ENCODE data around the gene VTI1B. TPM values are rescaled to one million over a fixed set of nuclear protein-coding genes. Genes with fewer than 3 reads are reported as not detected.
A peak's percentile ranks its signal among the peaks of the same experiment; 100 is the strongest.

VTI1B gene
- total RNA-seq, 1 donor from 2014 or later: 43.2 TPM

DNA sequence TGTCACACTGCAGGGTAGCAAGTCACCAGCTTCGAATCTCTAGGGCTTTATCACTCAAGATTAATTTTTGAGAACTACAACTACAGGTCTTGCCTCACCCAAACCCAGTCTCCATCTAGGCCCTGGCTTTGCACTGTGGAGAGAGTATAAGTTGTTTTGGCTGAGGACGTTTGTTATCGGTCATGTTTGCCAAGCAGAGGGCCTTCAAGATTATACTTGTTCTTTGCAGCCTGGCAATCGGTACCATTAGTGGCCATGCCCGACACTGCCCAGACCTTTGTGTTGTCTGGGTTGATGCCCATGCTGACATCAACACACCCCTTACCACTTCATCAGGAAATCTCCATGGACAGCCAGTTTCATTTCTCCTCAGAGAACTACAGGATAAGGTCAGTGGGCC, 29.0 kb downstream of the VTI1B start:
- Histone ChIP-seq H3K36me3 (peaks cover 28 to 34% of the 10 kb centered on the region in 2 donors), H3K27ac (peak overlapping the region in 1 of 2 donors; percentile 12), H3K4me3 (no peak overlapping the region), H3K27me3 (no peaks in the 10 kb centered on the region), H3K4me1 (no peaks in the 10 kb centered on the region), H3K9me3 (no peaks in the 10 kb centered on the region)
- intact Hi-C loops (cut with DNase I): no loop called here
- TF ChIP-seq, protein P1, sequence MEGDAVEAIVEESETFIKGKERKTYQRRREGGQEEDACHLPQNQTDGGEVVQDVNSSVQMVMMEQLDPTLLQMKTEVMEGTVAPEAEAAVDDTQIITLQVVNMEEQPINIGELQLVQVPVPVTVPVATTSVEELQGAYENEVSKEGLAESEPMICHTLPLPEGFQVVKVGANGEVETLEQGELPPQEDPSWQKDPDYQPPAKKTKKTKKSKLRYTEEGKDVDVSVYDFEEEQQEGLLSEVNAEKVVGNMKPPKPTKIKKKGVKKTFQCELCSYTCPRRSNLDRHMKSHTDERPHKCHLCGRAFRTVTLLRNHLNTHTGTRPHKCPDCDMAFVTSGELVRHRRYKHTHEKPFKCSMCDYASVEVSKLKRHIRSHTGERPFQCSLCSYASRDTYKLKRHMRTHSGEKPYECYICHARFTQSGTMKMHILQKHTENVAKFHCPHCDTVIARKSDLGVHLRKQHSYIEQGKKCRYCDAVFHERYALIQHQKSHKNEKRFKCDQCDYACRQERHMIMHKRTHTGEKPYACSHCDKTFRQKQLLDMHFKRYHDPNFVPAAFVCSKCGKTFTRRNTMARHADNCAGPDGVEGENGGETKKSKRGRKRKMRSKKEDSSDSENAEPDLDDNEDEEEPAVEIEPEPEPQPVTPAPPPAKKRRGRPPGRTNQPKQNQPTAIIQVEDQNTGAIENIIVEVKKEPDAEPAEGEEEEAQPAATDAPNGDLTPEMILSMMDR (IDR thresholded peaks at IDR 0.05): no peak
- DNase-seq (ENCODE audit: low spot score in 2 of 2): no peak

DNA sequence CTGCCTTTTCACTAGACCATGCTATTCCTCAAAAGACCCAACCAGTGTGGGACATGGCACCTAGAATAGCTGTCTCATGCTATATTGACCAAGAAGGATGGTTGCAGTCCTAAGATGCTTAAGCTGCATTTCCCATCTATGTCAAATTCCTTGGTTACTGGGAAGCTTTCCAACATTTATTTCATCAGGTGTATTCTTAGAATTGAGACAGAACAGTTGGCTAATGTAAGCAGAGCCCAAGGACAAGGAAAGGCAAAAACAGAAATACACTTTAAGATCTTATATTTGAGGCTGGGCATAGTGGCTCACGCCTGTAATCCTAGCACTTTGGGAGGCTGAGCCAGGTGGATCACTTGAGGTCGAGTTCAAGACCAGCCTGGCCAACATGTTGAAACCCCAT, 30.0 kb downstream of the VTI1B start:
- Histone ChIP-seq H3K4me3 (no peak overlapping the region), H3K27me3 (no peaks in the 10 kb centered on the region), H3K9me3 (no peaks in the 10 kb centered on the region), H3K27ac (peak overlapping the region in 1 of 2 donors; percentile 14), H3K36me3 (peaks cover 19 to 24% of the 10 kb centered on the region in 2 donors), H3K4me1 (no peaks in the 10 kb centered on the region)
- intact Hi-C loops (cut with DNase I): no loop called here
- DNase-seq (ENCODE audit: low spot score in 2 of 2): no peak
- TF ChIP-seq, protein P1 (IDR thresholded peaks at IDR 0.05): no peak

DNA sequence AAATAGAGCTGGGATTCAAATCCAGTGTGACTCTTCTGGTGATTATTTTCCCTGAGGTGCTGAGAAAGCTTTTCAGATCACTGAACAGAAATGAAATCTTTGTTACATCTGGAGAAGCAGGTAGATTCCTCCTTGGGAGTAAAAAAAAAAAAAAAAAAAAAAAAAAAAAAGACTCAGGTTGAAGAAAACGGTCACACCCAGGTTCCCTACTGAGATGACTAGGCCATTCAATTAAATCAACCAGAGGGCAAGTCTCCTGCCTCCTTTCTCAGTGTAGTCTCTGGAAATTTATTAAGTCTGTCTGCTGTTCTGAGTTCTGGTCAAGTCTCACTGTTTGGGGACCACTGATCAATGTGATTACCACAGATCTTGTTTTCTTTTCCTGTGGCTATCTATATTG, 30.7 kb downstream of the VTI1B start:
- TF ChIP-seq, protein P1 (IDR thresholded peaks at IDR 0.05): no peak
- DNase-seq (ENCODE audit: low spot score in 2 of 2): no peak
- no peaks in the 10 kb centered on the region for H3K4me1 ChIP-seq
- peak overlapping the region in 1 of 2 donors; percentile 14 for H3K27ac ChIP-seq
- no peaks in the 10 kb centered on the region for H3K27me3 ChIP-seq
- H3K4me3 ChIP-seq: no peak overlapping the region
- no peaks in the 10 kb centered on the region for H3K9me3 ChIP-seq
- intact Hi-C loops (cut with DNase I): no loop called here
- peaks cover 13 to 17% of the 10 kb centered on the region in 2 donors for H3K36me3 ChIP-seq

DNA sequence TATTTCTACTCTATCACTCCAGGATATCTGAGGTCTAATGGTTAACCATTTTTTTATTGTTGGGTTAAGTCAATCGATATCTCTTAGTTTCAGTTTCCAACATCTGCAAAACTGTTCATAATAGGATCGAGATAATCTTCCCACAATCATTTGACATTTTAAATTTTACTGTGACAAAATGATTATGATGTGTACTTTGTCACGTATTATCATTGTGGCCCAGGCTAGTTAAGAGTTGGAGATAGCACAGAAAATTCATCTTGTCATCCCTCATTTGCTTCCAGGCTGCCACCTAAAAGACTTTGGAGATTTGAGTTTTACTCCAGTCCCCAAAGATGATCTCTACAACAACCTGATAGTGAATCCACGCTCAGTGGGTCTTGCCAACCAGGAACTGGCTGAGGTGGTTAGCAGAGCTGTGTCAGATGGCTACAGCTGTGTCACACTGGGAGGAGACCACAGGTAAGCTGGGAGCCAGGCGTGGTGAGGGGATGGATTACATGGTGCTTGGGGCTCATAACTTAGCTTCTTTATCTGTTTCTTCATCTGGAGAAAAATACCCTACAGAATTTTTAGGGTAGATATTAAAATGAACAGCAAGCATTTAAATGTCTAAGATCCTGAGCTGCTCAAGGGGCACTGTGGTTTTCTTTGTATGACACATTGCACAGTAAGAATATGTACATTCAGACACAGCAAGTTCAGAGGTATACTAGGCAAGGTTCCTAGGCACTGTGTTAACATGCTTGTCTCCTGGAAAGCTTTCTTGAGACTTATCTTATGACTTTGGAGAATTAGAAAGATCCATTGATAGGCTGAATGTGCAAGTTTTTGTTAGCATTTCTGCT, 32.3 kb downstream of the VTI1B start:
- peaks cover 5 to 10% of the 10 kb centered on the region in 2 donors for H3K36me3 ChIP-seq
- no peaks in the 10 kb centered on the region for H3K27me3 ChIP-seq
- intact Hi-C loops (cut with DNase I): no loop called here
- H3K27ac ChIP-seq: no peak overlapping the region
- H3K4me1 ChIP-seq: no peaks in the 10 kb centered on the region
- no peak overlapping the region for H3K4me3 ChIP-seq
- TF ChIP-seq, protein P1 (IDR thresholded peaks at IDR 0.05): no peak
- H3K9me3 ChIP-seq: no peaks in the 10 kb centered on the region
- no peak for DNase-seq (ENCODE audit: low spot score in 2 of 2)

DNA sequence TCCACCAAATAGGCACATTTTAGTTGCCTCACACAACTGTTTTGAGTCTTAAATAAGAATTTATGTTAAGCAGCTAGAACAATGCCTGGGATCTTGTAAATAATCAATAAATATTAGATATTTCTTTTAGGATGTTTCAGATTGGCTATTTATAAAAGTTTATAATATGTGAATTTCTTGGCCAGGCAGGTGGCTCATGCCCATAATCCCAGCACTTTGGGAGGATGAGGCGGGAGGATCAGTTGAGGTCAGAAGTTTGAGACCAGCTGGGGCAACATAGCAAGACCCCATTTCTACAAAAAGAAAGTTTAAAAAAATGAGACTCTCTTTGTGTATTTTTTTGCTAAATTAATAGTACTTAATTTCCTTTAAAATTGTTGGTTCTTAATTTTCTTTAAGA, 33.0 kb downstream of the VTI1B start:
- Histone ChIP-seq H3K4me1 (no peaks in the 10 kb centered on the region), H3K9me3 (no peaks in the 10 kb centered on the region), H3K27me3 (no peaks in the 10 kb centered on the region), H3K27ac (no peak overlapping the region), H3K36me3 (peaks cover 4 to 6% of the 10 kb centered on the region in 2 donors), H3K4me3 (no peak overlapping the region)
- TF ChIP-seq, protein P1 (IDR thresholded peaks at IDR 0.05): no peak
- DNase-seq (ENCODE audit: low spot score in 2 of 2): no peak
- intact Hi-C loops (cut with DNase I): no loop called here
